ENCODE measurements around the gene KCNC4. TPM values are rescaled to one million over a fixed set of nuclear protein-coding genes. Genes with fewer than 3 reads are reported as not detected.

The KCNC4 gene
- total RNA-seq, 2 experiments from 2014 or later, result 13.9 to 14.3 TPM

DNA sequence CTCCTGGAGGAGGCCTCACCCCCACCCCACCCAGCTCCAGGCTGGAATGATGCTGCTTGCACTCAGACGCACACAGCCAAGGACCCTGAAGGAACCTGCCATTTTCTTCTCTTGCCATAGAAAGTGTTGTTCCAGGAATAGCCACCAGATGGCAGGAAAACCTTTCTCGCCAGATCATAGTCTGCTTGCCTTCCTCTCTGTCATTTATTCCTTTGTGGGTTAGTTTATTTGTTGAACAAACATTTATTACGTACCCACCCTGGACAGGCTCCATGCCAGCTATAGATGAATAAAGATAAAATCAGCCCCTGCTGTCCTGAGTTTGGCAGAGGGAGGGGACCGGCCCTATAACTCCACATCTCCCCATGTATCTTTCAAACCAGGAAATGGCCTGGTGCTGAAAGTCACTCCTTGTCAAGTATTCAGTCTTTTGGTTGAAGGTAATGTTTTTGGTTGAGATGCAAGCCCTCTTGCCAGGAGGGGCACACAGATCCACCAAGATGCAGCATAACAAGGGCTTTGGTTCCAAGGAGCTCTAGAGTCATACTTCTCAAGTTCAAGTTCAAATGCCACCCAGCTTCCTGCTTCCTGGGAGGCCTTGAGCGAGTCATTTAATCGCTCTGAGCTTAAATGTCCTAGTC lies 7.0 kb upstream of the KCNC4 start:
- Mint-ChIP-seq H3K27me3 (no peaks in the 10 kb centered on the region), H3K9me3 (ENCODE audit: low read depth) (no peaks in the 10 kb centered on the region), H3K36me3 (ENCODE audit: low read depth) (no peaks in the 10 kb centered on the region), H3K4me3 (no peak overlapping the region), H3K27ac (peak overlapping the region; percentile 79), H3K4me1 (peaks cover 15% of the 10 kb centered on the region)
- ATAC-seq (peak; percentile 63), DNase-seq (peak; percentile 82)
- intact Hi-C loops (cut with DNase I, micrococcal nuclease), result loop anchor here (1.0 to 5.0 kb wide), 5 partner anchors 109 to 579 kb away; partner anchors contain the start of gene LAMTOR5 (in 1 of the 2)
- POLR2A ChIA-PET, result interaction anchor here (1.0 to 1.3 kb wide), 2 partner anchors 109 to 135 kb away, joined by 3 to 5 read pairs; no protein-coding TSS in a partner anchor
- CTCF ChIA-PET, result interaction anchor here (0.6 to 11.0 kb wide), 54 partner anchors 9 to 462 kb away, joined by 3 to 547 read pairs (median 4); partner anchors contain the start of genes GSTM3, LAMTOR5 and RBM15

- intact Hi-C loops (cut with DNase I, micrococcal nuclease), result no loop called here
- Mint-ChIP-seq H3K27me3 (no peaks in the 10 kb centered on the region), H3K4me1 (peaks cover 29% of the 10 kb centered on the region), H3K4me3 (no peak overlapping the region), H3K27ac (no peak overlapping the region), H3K9me3 (ENCODE audit: low read depth) (no peaks in the 10 kb centered on the region), H3K36me3 (ENCODE audit: low read depth) (no peaks in the 10 kb centered on the region)
- ChIA-PET CTCF (interaction anchor here (0.8 to 11.0 kb wide), 8 partner anchors 8 to 292 kb away, joined by 3 to 547 read pairs (median 34); partner anchors contain the start of gene RBM15), POLR2A (no interaction called here)
- no peak for DNase-seq
- ATAC-seq, result no peak
These were observed 5.0 kb upstream of the KCNC4 start for GRCh38 chr1:110205156-110205555.

- Mint-ChIP-seq H3K27me3 (no peaks in the 10 kb centered on the region), H3K9me3 (ENCODE audit: low read depth) (no peaks in the 10 kb centered on the region), H3K4me3 (no peak overlapping the region), H3K36me3 (ENCODE audit: low read depth) (no peaks in the 10 kb centered on the region), H3K4me1 (peaks cover 29% of the 10 kb centered on the region), H3K27ac (no peak overlapping the region)
- POLR2A ChIA-PET, result no interaction called here
- DNase-seq (no peak), ATAC-seq (no peak)
- intact Hi-C loops (cut with DNase I, micrococcal nuclease), result loop anchor here in 1 of 2 experiments (2.0 kb wide), 1 partner anchor 55 kb away; no protein-coding TSS in a partner anchor
- CTCF ChIA-PET, result interaction anchor here (0.8 to 11.0 kb wide), 8 partner anchors 9 to 291 kb away, joined by 3 to 547 read pairs (median 84); partner anchors contain the start of gene RBM15
These were observed 4.4 kb upstream of the KCNC4 start for GRCh38 chr1:110205591-110206155.

GRCh38 chr1:110206261-110206920 lies 3.7 kb upstream of the KCNC4 start:
- POLR2A ChIA-PET, result interaction anchor here (0.5 kb wide), 1 partner anchor 53 kb away, joined by 3 read pairs; no protein-coding TSS in a partner anchor
- Mint-ChIP-seq H3K4me3 (no peak overlapping the region), H3K27ac (no peak overlapping the region), H3K36me3 (ENCODE audit: low read depth) (no peaks in the 10 kb centered on the region), H3K27me3 (no peaks in the 10 kb centered on the region), H3K9me3 (ENCODE audit: low read depth) (no peaks in the 10 kb centered on the region), H3K4me1 (peaks cover 30% of the 10 kb centered on the region)
- no peak for ATAC-seq
- CTCF ChIA-PET, result interaction anchor here (0.7 to 11.0 kb wide), 14 partner anchors 10 to 831 kb away, joined by 3 to 547 read pairs (median 12); partner anchors contain the start of gene RBM15
- no peak for DNase-seq
- intact Hi-C loops (cut with DNase I, micrococcal nuclease), result loop anchor here in 1 of 2 experiments (2.0 kb wide), 1 partner anchor 54 kb away; no protein-coding TSS in a partner anchor

DNA sequence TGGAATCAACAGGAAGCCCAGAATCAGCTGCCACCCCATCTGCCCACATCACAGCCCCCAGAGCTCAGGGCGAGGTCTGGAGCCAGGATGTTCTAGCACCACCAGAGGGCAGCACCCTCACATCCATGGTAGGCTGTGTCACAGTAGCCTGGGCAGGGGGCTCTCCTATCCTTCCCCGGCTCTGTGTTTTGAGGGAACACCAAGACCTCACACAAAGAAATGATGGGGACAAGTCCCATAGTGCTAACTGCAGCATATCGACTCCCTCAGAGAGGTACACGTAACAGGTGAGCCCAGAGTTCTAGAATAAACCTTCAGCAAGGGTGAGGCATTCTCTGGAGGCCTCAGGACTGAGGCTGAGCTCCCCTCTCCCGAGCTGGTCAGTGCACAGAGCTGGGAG lies 2.3 kb upstream of the KCNC4 start:
- intact Hi-C loops (cut with DNase I, micrococcal nuclease), result loop anchor here (1.0 to 2.0 kb wide), 4 partner anchors 53 to 252 kb away; partner anchors contain the start of gene LAMTOR5 (in 1 of the 2)
- peaks cover 38% of the 10 kb centered on the region for H3K4me1 Mint-ChIP-seq
- CTCF ChIA-PET, result interaction anchor here (0.6 to 11.0 kb wide), 51 partner anchors 9 to 376 kb away, joined by 3 to 547 read pairs (median 5); partner anchors contain the start of genes RBM15 and STRIP1
- H3K27ac Mint-ChIP-seq, result peak overlapping the region; percentile 1
- no peak overlapping the region for H3K4me3 Mint-ChIP-seq
- no peaks in the 10 kb centered on the region for H3K27me3 Mint-ChIP-seq
- H3K36me3 Mint-ChIP-seq (ENCODE audit: low read depth), result no peaks in the 10 kb centered on the region
- POLR2A ChIA-PET, result interaction anchor here (0.7 to 3.5 kb wide), 3 partner anchors 105 to 139 kb away, joined by 3 to 35 read pairs (median 10); partner anchors contain the start of gene RBM15
- ATAC-seq (peak; percentile 23), DNase-seq (peak; percentile 89)
- H3K9me3 Mint-ChIP-seq (ENCODE audit: low read depth), result no peaks in the 10 kb centered on the region

DNA sequence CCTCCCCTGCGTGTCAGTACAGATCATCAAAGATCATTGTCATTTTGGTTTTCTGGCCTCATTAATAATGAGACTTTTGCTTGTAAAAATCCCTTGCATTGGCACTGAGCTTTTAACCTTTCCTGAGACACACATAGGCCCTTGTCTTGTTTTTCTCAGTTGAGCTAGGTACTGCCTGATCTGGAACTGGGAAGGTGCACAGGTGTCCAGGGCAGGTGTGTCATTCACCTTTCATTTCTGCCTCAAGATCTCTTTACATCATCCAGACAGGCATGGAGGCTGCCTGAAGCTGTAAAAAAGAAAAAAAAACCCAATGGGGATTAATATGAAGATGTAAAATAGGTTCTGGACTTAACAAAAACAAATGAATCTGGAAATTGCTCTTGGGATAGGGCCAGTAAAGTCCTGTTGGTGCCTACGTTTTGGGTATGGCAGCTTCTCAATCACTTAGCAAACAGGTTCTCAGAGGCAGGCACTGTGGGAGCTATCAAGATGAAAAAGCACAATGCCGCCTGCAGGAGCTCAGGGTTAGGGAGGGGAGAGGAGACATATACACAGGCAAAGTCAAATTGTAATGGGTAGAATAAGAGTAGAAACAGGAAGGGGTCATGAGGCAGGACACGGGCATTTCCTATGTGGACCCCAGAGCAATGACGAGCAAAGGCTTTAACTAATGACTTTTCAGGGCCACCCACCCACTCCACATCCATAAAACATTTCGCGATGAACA lies 1.0 kb upstream of the KCNC4 start:
- POLR2A ChIA-PET, result interaction anchor here (0.5 to 3.5 kb wide), 4 partner anchors 86 to 1515 kb away, joined by 3 to 35 read pairs (median 8); partner anchors contain the start of gene RBM15
- intact Hi-C loops (cut with DNase I, micrococcal nuclease), result loop anchor here in 1 of 2 experiments (2.0 kb wide), 1 partner anchor 198 kb away; the partner anchor contains the start of gene LAMTOR5
- ATAC-seq, result no peak

DNA sequence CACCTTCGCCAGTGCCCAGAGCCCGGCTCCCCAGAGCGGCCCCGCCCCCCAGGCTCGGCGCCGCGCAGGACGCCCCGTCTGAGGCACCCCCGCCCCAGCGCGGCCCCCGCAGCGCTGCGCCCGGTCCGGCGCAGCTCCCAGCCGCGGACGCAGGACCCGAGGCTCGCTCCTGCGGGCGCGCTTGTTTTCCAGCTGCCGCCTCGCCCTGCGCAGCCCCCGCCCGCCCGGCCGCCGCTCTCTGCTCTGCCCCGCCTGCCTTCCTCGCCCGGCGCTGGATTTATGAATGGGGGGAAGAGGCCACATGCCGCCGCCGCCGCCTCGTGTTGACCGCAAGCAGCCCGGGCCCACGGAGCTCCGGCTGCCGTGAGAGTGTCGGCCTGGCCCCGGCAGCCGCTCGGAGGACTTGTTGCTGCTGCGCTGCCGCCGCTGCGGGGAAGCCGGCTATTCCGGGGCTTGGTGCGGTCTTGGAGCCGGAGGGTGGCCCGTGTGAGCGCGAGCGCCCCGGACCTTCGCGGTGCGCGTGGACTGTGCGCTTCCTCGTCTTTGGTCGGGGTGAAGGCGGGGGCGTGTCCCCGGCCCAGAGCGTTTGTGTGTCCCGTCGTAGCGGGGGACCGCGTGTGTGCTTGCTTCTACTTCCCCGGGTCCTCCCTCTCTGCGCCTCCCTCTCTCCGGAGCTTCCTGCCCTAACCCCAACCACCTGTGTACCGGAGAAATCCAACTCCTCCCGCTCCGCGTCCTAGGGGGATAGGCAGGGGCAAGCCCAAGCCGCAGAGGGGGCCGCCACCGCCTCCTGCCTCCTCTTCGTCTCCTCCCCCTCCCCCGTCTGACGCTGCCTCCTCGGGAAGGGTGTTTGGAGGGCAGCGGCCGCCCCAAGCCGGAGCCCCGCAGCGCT lies 736 bp downstream of the KCNC4 start:
- intact Hi-C loops (cut with DNase I, micrococcal nuclease), result loop anchor here (1.0 to 10.0 kb wide), 9 partner anchors 25 to 1006 kb away; partner anchors contain the start of genes KCNA3 (in 1 of the 2), LAMTOR5 (in 1 of the 2) and RBM15 (in 1 of the 2)
- peak overlapping the region; percentile 81 for H3K27ac Mint-ChIP-seq
- POLR2A ChIA-PET, result interaction anchor here (0.6 to 2.6 kb wide), 2 partner anchors 128 to 1109 kb away, joined by 11 to 12 read pairs; partner anchors contain the start of gene RBM15

More for the DNA sequence above, 1.0 kb upstream of the KCNC4 start:
- Mint-ChIP-seq H3K27me3 (no peaks in the 10 kb centered on the region), H3K4me1 (peaks cover 40% of the 10 kb centered on the region), H3K9me3 (ENCODE audit: low read depth) (no peaks in the 10 kb centered on the region), H3K4me3 (peak overlapping the region; percentile 69), H3K27ac (peak overlapping the region; percentile 75), H3K36me3 (ENCODE audit: low read depth) (no peaks in the 10 kb centered on the region)
- no peak for DNase-seq
- CTCF ChIA-PET, result interaction anchor here (0.6 to 11.0 kb wide), 32 partner anchors 9 to 288 kb away, joined by 3 to 547 read pairs (median 6); partner anchors contain the start of genes RBM15 and STRIP1

GRCh38 chr1:110211496-110212168 lies 1.5 kb downstream of the KCNC4 start:
- ATAC-seq, result no peak
- H3K36me3 Mint-ChIP-seq (ENCODE audit: low read depth), result no peaks in the 10 kb centered on the region
- CTCF ChIA-PET, result interaction anchor here (0.7 to 6.5 kb wide), 5 partner anchors 9 to 249 kb away, joined by 3 to 137 read pairs (median 9); partner anchors contain the start of gene RBM15
- intact Hi-C loops (cut with DNase I, micrococcal nuclease), result loop anchor here (2.0 to 10.0 kb wide), 5 partner anchors 51 to 1006 kb away; partner anchors contain the start of gene KCNA3 (in 1 of the 2)
- DNase-seq, result peak; percentile 65
- peak overlapping the region; percentile 81 for H3K27ac Mint-ChIP-seq
- POLR2A ChIA-PET, result interaction anchor here (0.6 to 2.6 kb wide), 2 partner anchors 127 to 1110 kb away, joined by 11 to 12 read pairs; partner anchors contain the start of gene RBM15
- no peaks in the 10 kb centered on the region for H3K9me3 Mint-ChIP-seq (ENCODE audit: low read depth)
- peak overlapping the region; percentile 82 for H3K4me3 Mint-ChIP-seq
- no peaks in the 10 kb centered on the region for H3K27me3 Mint-ChIP-seq
- peaks cover 64% of the 10 kb centered on the region for H3K4me1 Mint-ChIP-seq

More for the DNA sequence above, 736 bp downstream of the KCNC4 start:
- ATAC-seq, result peak; percentile 2
- CTCF ChIA-PET, result interaction anchor here (0.5 to 6.5 kb wide), 5 partner anchors 102 to 250 kb away, joined by 3 to 137 read pairs (median 4); partner anchors contain the start of genes AHCYL1 and RBM15
- H3K9me3 Mint-ChIP-seq (ENCODE audit: low read depth), result no peaks in the 10 kb centered on the region
- peak; percentile 69 for DNase-seq
- H3K4me1 Mint-ChIP-seq, result peaks cover 58% of the 10 kb centered on the region
- H3K27me3 Mint-ChIP-seq, result no peaks in the 10 kb centered on the region
- peak overlapping the region; percentile 82 for H3K4me3 Mint-ChIP-seq
- no peaks in the 10 kb centered on the region for H3K36me3 Mint-ChIP-seq (ENCODE audit: low read depth)
